Activated naive CD4-positive, alpha-beta T cell treated with anti-CD3 and anti-CD28 coated beads, Interleukin-2, amount 50 U/mL, for 72 hours (primary cell): Measurements from ENCODE around the gene CHKA. TPM values are rescaled to one million over a fixed set of nuclear protein-coding genes. Genes with fewer than 3 reads are reported as not detected.
A peak's percentile ranks its signal among the peaks of the same experiment; 100 is the strongest.

Experiments used
- ATAC-seq, 2 donors: fragments of 150-1000 bp; cut with Tn5 transposase; 2 replicates each; pipeline ENCODE4 v1.10.0; 2021; ENCODE audit warnings: mild to moderate bottlenecking in 2 of 2, moderate library complexity in 2 of 2
- DNase-seq, 2 donors: peaks; one replicate each; pipeline ENCODE4 v3.0.0; 2021 to 2022; ENCODE audit warnings: low spot score in 2 of 2
- H3K27ac Mint-ChIP-seq, 2 donors: one replicate each; pipeline ENCODE4 v1.8.0; 2022; ENCODE audit warnings: mild to moderate bottlenecking in 2 of 2, mixed read lengths in 2 of 2
- H3K36me3 Mint-ChIP-seq, 2 donors: one replicate each; pipeline ENCODE4 v1.8.0; 2022; ENCODE audit warnings: mixed read lengths in 2 of 2
- H3K9me3 Mint-ChIP-seq, 2 donors: one replicate each; pipeline ENCODE4 v1.8.0; 2022; ENCODE audit warnings: mixed read lengths in 2 of 2
- total RNA-seq, 2 donors: library from RNA; stranded (reverse); gene quantifications; one replicate each; pipeline ENCODE4 v1.2.3, GENCODE V29; 2022

CHKA gene
- total RNA-seq, 2 donors from 2014 or later, result 9.5 to 30.2 TPM

GRCh38 chr11:68020575-68020974 lies 100.6 kb downstream of the CHKA start:
- DNase-seq, result no peak
- Mint-ChIP-seq H3K36me3 (peaks cover 7% of the 10 kb centered on the region in 2 donors), H3K9me3 (no peaks in the 10 kb centered on the region), H3K27ac (peak overlapping the region in 1 of 2 donors; percentile 69)
- no peak for ATAC-seq

GRCh38 chr11:68019486-68019885 lies 101.7 kb downstream of the CHKA start:
- ATAC-seq, result no peak
- H3K27ac Mint-ChIP-seq, result no peak overlapping the region

GRCh38 chr11:68018730-68019190 lies 102.4 kb downstream of the CHKA start:
- no peak for ATAC-seq
- Mint-ChIP-seq H3K27ac (no peak overlapping the region), H3K36me3 (no peaks in the 10 kb centered on the region), H3K9me3 (no peaks in the 10 kb centered on the region)
- no peak for DNase-seq

More at GRCh38 chr11:68019486-68019885, 101.7 kb downstream of the CHKA start:
- no peaks in the 10 kb centered on the region for H3K9me3 Mint-ChIP-seq
- H3K36me3 Mint-ChIP-seq, result no peaks in the 10 kb centered on the region
- DNase-seq, result no peak

- ATAC-seq (no peak), DNase-seq (no peak)
- Mint-ChIP-seq H3K9me3 (no peaks in the 10 kb centered on the region), H3K27ac (no peak overlapping the region), H3K36me3 (no peaks in the 10 kb centered on the region)
Measured at GRCh38 chr11:68017980-68018729, 103.0 kb downstream of the CHKA start.

GRCh38 chr11:68016904-68017817 lies 104.0 kb downstream of the CHKA start:
- no peak for DNase-seq
- H3K27ac Mint-ChIP-seq, result no peak overlapping the region
- H3K9me3 Mint-ChIP-seq, result no peaks in the 10 kb centered on the region
- no peak for ATAC-seq
- H3K36me3 Mint-ChIP-seq, result no peaks in the 10 kb centered on the region

- DNase-seq, result no peak
- no peak overlapping the region for H3K27ac Mint-ChIP-seq
- no peaks in the 10 kb centered on the region for H3K9me3 Mint-ChIP-seq
- H3K36me3 Mint-ChIP-seq, result no peaks in the 10 kb centered on the region
- no peak for ATAC-seq
Measured at GRCh38 chr11:68016161-68016903, 104.9 kb downstream of the CHKA start.

GRCh38 chr11:68015467-68015866 lies 105.7 kb downstream of the CHKA start:
- no peak overlapping the region for H3K27ac Mint-ChIP-seq
- H3K9me3 Mint-ChIP-seq, result no peaks in the 10 kb centered on the region
- ATAC-seq, result no peak
- DNase-seq, result no peak
- no peaks in the 10 kb centered on the region for H3K36me3 Mint-ChIP-seq

- ATAC-seq, result no peak
- H3K36me3 Mint-ChIP-seq, result no peaks in the 10 kb centered on the region
- DNase-seq, result no peak
- H3K27ac Mint-ChIP-seq, result no peak overlapping the region
- H3K9me3 Mint-ChIP-seq, result no peaks in the 10 kb centered on the region
Measured at GRCh38 chr11:68014947-68015447, 106.2 kb downstream of the CHKA start.

- H3K27ac Mint-ChIP-seq, result no peak overlapping the region
- no peaks in the 10 kb centered on the region for H3K9me3 Mint-ChIP-seq
- DNase-seq, result no peak
- ATAC-seq, result peak; percentile 50 to 61
- H3K36me3 Mint-ChIP-seq, result no peaks in the 10 kb centered on the region
Measured at GRCh38 chr11:68014157-68014946, 106.8 kb downstream of the CHKA start.

GRCh38 chr11:68013611-68014156 lies 107.5 kb downstream of the CHKA start:
- no peaks in the 10 kb centered on the region for H3K36me3 Mint-ChIP-seq
- DNase-seq, result no peak
- H3K9me3 Mint-ChIP-seq, result no peaks in the 10 kb centered on the region
- ATAC-seq, result no peak
- H3K27ac Mint-ChIP-seq, result no peak overlapping the region

GRCh38 chr11:68012843-68013610 lies 108.2 kb downstream of the CHKA start:
- no peak overlapping the region for H3K27ac Mint-ChIP-seq
- no peak for DNase-seq
- no peak for ATAC-seq
- H3K36me3 Mint-ChIP-seq, result no peaks in the 10 kb centered on the region
- H3K9me3 Mint-ChIP-seq, result no peaks in the 10 kb centered on the region

- no peak overlapping the region for H3K27ac Mint-ChIP-seq
- H3K9me3 Mint-ChIP-seq, result no peaks in the 10 kb centered on the region
- H3K36me3 Mint-ChIP-seq, result no peaks in the 10 kb centered on the region
- DNase-seq (no peak), ATAC-seq (no peak)
Measured at GRCh38 chr11:68012044-68012842, 108.9 kb downstream of the CHKA start.

- Mint-ChIP-seq H3K27ac (no peak overlapping the region), H3K36me3 (no peaks in the 10 kb centered on the region)
- no peak for DNase-seq
Measured at GRCh38 chr11:68011051-68011943, 109.9 kb downstream of the CHKA start.

More at GRCh38 chr11:68011051-68011943, 109.9 kb downstream of the CHKA start:
- ATAC-seq, result no peak
- H3K9me3 Mint-ChIP-seq, result no peaks in the 10 kb centered on the region
